HG03521 (cell line): Measurements from ENCODE around the gene RFT1.

Experiments
- ATAC-seq: cut with Tn5 transposase; IDR thresholded peaks from one replicate; pipeline ENCODE4 v1.9.1; 2021; ENCODE audit warnings: mild to moderate bottlenecking, moderate library complexity; ENCODE audit not compliant: unreplicated experiment

RFT1 gene

DNA sequence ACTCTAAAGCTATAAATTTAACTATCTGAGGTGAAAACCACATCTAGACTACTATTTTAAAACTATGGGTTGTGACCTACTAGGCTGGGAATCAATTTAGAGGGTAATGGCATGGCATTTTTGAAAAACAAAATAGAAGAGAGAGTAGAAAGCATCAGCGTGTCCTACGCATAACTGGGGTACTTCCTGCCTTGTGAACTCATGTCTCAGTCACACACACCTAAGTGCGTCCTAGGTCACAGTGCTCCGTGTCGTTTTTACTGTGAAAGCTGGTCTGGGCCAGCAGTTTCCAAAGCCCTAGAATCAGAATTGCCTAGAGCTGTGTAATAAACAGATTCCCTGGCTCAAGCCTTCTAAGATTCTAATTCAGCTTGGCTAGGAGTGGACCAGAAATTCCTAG, 32.3 kb downstream of the RFT1 start:
- ATAC-seq, result no peak

DNA sequence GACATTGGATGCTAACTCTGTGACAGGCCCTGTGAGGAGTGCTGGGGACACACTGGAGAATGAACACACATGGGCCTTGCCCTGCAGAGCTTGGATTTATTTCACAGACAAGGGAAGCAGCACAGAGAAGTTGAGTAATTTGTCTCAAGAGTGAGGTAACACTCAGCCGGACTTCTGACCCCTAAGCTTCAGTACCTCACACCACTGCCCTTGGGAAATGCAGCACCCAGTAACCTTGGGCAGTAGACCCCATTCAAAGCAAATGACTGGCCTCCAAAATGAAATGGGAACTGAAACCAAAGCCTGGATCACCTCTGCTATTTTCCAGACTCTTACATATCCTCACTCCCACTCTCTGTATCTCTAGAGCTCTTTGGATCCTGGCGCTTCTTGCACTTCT, 37.3 kb downstream of the RFT1 start:
- ATAC-seq, result no peak

DNA sequence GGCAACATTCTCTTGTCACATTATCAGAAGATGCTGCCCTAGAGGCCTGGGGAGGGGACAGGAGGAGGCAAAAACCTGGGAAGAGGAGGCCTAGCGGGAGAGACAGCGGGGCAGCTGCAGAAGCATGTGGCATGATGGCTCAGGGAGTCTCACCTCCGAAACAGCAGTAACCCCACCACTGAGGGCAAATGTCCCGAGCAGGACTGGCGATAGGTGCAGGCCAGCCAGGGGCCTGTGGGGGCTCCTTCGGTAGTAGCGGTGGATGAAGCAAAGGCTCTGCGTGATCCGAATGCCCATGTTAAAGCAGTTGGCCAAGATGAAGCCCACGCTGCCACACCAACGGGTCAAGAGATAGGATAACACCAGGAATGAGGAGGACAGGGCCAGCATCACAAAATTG, 38.0 kb downstream of the RFT1 start:
- no peak for ATAC-seq

DNA sequence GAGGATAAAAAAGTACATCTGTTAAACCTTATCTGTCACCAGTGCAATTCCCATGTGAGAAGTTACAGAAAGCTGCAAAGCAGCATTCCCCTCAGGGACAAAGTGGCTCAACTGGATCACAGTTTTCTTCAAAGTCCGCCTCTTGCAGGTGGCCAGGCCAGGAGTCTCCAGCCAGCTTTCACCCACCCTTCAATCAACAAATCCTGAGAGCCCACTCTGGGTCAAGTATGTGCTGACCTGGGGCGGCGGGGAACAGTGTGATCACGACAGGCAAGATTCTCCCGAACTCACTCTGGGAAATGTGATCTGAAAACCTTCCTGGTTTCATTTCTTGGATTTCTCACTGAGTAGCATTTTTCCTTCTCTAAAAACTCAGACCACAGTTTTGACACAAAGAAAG, 39.2 kb downstream of the RFT1 start:
- ATAC-seq, result no peak

DNA sequence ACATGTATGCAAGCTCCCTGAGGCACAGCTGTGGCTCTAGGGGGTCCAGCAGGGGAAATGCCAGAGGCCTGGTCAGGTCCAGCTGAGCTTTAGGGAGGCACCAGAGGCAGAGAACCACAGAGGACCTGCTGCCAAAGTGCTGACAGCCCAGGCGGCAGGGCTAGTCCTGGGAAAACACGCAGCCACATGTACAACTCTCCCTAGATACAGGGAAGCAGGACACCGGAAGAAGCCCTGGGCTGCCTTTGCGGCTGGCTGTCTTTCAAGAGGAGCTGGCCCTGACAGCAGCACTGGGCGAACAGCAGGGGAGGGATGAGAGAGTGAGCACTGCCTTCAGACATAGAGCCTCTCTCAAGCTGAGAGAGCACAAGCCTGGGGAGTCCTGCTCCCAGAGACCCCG, 40.7 kb downstream of the RFT1 start:
- ATAC-seq, result no peak

DNA sequence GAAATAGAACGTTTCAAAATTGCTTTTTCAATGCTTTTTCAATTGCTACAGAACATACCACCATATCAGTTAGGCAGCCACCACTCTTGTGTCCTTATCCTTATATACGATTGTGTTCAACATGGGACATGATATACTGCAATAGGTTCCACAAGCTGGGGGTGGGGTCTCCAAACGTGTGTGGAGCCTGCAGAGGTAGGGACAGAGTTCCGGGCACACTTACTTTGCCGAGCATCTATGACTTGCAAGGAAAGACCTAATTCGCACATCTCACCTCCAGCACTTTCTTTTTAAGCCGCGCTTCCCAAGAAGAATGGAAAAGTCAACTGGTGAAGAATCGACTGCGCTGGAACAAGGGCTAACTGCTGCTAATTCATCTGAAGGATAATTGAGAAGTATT, 44.8 kb downstream of the RFT1 start:
- no peak for ATAC-seq

DNA sequence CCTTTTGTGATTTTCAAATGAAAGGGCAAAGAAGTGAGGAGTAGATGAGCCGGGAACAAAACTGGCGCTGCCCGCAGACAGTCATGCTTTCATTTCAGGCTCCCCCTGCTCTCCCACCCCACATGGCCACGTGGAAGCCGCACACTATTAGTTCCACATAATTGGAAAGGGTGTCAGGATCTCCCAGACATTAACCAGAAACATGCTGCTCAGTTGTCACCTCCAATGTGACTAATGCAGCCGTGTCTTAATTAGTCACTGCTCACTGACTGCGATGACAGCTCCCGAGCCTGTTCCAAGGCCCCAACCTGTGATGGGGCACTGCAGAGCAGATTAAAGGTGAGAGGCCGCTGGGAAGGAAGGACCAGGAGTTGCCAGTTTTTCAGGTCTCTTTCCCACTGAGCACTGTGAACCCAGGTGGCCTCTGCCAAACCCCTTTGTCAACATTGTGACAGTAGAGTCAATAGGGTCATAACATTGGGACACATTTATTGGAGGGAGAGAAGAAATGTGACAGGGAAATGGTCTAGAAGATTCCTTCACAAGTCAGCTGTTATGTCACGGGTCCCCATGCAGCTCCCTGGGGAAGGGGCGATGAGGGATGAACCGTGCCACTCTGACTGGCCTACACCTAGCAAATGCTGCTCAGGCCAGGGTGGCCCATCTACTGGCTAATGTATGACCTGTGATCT, 45.8 kb downstream of the RFT1 start:
- no peak for ATAC-seq

DNA sequence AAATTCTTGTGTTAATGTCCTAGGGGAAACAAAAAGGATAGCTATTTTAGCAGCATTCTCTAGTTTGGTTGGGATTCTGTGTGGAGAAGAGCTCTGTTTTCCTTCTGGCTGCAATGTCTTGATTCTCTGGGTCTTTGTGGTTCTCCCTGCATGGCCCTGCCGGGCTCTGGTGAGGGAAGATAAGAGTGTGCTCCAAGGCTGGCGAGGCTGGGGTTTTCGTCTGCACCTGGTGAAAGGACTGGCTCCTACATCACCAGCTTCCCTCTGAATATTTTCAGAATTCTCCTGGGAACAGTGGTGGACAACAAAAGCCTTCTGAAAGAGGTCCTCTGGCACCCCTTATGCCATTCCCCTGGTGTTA, 46.3 kb downstream of the RFT1 start:
- no peak for ATAC-seq

DNA sequence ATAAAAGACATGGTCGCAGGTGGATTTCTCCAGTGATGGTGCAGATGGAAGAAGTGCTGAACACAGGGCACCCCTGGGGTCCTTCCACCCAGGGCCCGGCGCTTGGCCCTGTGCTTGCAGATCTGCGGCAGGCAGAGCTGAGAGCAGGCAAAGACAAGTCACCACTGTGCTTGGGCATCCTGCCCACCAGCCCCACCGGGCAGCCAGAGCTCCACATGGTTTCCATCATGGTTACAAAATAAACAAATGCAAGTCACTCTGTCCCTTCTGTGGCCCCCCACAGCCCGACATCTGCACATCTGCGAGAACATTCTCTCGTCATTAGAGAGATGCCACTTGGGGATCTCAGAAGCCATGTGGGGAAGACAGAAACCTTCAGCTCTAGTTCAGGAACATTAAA, 46.7 kb downstream of the RFT1 start:
- no peak for ATAC-seq

DNA sequence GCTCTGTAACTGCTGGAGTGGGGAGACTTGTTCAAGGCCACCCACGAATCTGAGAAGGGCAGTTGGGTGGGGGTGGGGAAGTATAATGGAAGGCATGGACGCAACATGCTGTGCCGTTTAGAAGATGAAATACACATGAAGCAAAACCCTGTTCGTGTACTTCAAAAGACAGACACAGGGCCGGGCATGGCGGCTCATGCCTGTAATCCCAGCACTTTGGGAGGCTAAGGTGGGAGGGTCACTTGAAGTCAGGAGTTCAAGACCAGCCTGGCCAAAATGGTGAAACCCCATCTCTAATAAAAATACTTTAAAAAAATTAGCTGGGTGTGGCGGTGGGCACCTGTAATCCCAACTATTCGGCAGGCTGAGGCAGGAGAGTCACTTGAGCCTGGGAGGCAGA, 47.5 kb downstream of the RFT1 start:
- ATAC-seq, result no peak

DNA sequence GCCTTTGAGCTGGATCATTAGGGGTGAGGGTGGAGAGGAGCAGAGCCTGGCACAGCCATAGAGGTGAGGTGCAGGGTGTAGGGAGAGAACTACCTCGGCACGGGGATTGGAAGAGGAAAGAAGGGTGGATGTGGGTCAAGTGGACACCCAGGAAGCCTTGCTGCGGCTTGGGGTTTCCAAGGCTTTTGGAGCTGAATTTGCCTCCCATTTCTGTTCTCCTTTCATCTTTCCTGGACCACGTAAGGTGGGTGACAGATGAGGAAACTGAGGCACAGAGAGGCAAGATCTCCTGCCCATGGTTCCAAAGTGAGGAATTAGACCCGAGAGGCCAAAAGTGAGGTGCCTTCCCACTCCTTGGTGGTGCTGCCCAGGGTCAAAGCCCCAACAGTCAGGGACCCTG, 48.9 kb downstream of the RFT1 start:
- no peak for ATAC-seq

DNA sequence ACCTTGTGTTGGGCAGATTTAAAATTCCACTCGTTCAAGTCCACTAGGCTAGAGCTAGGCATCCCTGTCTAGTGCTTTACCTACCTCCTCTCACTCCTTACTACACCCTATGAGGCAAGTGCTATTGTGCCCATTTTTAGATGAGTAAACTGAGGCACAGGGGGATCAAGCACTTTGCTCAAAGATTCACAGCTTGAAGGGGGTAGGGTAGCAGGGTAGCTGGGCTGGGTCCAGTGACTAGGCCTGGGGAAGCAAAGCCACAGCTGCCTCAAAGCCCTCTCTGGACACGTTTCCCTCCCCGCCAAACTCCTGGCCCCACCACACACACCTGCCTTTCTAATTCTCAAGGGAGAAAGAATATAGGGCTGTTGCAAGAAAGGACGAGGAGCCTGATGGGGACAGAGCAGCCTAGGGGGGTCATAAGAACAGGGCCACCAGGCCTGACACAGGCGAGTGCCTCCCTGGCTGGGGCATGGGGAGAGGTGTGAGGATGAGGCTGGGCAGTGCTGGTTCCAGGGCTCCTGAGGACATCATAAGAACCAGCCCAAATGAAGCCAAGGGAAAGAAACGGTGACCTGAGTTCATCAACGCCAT, 49.5 kb downstream of the RFT1 start:
- no peak for ATAC-seq

DNA sequence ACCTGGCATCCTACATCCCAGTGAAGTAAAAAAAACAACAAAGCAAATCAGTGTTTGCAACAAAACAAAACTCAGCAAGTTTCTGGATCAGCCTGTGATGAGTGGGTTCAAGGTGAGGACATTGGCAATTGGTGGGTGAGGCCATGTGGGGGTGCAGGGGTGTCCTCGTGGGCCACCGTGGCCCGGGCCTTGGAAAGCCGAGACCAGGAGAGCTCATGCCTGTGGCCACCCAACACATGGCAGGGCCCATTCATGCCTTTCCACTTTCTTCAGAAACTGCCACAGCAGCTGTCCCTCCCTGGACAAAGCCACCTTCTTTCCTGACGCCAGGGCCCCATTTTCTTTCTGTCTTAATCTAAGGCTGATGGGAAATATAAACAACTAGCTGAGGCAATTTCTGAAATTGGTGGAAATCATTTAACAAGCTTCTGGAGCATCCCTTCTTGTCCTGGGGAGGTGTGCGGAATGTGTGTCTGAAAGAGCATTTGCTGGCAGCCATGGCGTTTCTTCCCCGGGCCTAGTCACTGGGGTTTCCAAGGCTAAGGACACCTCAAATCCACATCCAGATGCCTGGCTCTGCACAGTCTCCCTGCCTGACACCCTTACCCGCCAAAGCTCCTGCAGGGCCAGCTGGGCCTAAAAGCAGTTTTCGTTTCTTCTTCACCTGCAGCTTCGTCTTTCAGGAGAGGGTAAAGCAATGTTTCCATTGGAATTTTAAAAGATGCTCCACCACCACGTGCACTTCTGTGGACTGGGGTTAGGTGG, 50.3 kb downstream of the RFT1 start:
- ATAC-seq, result no peak

DNA sequence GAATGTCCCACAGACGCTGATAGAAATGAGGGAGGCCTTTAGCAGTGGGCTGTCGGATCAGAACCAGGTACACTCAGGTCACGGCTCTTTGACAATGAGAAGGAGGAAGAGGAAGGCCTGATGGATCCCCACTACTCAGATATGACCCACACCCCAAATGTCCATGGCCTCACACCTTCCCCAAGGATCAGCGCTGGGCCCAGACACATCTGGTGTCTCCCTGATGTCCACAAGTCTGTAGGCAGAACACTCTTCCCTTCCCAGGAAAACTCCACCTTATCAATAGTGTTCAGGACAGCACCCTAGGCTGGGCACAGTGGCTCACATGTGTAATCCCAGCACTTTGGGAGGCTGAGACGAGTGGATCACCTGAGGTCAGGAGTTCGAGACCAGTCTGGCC, 51.1 kb downstream of the RFT1 start:
- no peak for ATAC-seq

DNA sequence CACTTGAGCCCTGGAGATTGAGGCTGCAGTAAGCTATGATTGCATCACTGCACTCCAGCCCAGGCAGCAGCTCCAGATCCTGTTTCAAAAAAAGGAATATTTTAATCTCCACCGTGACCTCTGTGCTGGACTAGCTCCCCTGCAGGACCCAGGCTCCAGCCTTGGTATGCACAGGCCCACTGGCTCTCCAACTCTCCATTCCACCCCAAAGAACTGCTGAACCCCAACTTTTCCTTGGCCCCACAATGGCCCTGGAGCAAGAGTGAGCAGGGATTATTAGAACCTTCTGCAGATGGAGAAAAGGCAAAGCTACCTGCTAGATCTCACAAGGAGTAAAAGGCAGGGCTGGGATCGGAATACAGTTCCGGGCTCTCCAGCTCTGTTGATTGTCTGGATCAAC, 51.6 kb downstream of the RFT1 start:
- ATAC-seq, result no peak

DNA sequence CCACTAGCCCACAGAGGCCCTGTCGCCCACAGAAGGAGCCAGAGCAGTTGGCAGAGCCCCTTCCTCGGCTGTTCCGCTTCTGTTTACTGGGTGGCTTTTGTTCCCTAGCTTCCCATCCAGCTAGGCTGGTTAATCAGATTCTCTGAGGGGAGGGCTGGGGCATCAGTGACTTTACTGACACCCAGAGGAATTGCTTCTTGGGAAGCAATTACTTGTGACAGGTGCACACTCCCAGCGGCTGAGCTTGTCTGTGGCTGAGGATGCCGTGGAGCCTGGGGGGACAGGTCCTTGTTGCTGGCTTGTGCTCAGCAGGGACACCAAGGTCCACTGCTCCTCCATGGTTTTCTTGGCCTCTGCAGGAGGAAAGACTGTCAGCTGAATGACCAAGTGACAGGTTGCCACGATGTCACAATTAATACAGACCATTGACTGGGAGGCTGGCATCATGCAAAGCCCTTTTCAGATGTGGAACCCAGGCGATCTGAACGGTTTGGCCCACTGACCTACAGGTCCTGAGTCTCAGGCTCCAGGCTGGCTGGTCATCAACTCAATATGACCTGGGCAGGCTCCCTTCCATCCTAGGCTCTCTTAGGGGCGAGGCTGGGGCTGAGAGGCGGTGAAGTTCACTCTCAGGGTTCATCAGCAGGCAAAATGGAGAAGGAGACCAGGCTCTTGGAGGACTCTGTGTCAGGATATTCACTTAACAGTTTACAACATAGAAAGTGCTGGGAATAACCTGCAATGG, 52.6 kb downstream of the RFT1 start:
- no peak for ATAC-seq

DNA sequence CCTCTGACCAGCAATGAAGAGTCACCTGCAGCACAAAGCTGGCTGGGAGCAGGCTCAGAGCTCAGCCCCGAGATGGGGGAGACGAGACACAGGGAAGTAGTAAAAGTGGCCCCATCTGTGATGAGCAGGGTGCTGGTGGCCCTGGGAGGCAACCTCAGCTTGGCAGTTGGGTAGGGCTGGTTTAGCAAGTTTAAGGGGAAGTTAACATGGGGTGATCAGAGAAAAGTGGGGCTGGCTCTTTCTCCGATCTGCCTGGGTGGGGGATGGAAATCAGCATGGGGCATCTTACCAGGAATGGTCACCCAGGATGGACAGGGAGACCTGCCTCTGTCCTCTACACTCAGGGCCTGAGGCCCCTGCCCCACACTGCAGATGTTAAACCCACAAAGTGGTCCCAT, 54.5 kb downstream of the RFT1 start:
- ATAC-seq, result no peak

DNA sequence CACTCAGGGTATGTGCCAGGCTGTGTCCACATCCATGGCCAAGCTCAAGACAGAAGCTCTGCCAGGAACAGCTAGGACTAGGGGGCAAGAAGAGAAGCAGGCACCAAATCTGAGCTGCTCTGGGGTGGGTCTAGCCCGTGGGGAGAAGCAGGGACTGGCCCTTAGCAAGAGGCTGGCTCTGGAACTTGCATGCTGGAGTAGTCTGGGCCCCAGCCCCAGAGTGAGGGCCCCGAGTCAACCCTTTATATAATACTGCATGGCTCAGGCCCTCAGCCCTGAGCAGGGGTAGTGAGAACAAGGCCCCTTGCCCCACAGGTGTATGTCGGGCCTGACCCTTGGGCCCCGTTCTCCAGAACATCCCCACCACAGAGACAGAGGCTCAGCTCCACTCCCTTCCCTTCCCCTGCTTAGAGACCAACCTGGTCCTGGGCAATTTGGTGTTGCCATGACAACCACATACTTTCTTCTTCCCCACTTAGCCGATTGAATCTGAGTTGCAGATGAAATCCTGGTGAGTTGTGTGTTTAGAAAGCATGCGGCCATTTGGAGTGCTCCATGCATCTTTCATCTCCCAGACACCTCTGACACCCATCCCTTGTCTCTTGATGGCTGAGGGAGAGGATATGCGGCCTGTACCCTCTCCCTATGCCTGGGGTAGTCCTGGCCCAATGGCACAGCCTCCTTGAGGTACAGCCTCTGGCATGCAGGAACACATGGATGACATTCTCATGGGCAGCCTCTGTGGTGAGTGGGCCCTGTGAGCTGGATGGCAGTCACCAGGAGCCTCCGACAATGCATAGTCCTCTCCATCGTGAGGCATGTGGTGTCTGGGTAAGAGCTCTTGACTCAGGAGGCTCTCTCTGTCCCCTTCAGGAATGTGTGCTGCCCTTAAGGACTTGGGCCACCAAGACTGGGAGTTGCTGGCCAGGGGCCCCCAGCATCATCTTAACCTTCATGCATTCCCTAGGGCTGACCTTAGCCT, 55.2 kb downstream of the RFT1 start:
- ATAC-seq, result no peak

DNA sequence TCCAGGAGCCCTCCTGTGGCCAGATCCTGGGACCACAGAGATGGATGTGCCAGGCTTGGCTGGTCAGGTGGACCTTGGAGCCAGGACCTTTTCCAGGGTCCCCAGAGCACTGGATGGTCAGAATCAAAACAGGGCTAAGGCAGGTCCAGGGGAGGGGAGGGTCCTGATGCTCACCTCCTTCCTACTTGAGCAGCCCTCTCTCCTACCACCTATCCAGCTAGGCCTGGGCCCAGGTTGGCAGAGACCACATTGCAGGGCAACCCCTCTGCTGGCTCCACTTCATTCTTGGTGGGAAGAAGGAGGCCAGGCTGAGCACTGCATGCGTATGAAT, 55.9 kb downstream of the RFT1 start:
- ATAC-seq, result no peak

DNA sequence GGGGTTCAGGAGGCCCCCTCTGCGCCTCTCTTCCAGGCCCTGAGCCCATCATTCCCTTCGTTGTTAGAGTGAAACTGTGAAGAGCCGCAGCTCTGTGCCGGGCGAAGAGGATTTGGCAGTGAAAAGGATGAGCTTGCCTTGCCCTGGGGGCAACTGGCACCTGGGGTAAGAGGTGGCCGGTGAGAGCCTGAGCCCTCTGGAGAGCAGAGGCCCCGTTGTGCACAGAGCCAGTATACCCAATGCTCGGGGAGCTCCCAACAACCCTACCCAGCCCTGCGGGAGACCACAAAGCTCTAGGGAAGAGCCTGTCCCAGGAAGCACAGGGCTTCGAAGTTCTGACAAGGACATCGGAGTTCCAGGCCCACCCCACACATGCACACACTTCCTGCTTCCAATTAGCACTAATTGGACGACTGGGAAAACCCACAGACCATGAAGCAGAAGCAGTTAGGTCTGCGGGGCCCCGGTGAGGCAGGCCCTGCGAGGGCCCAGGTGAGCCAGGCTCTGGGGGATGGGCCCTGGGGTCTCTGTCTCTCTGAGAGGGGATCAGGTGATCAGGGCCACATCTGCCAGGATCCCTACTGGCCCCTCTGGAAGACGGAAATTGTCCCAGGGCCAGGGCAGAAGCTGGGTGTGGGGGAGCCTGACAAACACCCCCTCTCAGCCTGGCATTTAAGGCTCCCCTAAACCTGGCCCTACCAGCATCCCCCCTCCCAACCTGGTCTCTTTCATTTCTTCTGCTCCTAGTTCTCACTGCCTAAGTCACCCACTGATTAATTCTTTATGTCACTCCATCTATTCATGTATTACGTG, 56.5 kb downstream of the RFT1 start:
- ATAC-seq, result no peak
